ENCODE results near the gene FBXL16.
"Not testable (repeated sequence)": the region's sequence is repeated elsewhere in the genome, so short reads cannot be mapped to it uniquely, and the experiment has no call there.

Gene FBXL16

GRCh38 chr16:705431-706188, at the start of gene FBXL16:
Gene FBXL16, minus strand, starts transcription at chr16:705801. Its CDS starts 8,396 bp downstream, at chr16:697405.
- TF ChIP-seq CTCF (conservative IDR thresholded peaks at IDR 0.05) = no peak

GRCh38 chr16:754656-755055, 49.1 kb upstream of the FBXL16 start:
- H3K27ac ChIP-seq = no peak overlapping the region
- no peak for TF ChIP-seq CTCF (conservative IDR thresholded peaks at IDR 0.05)

More at GRCh38 chr16:705431-706188, at the start of gene FBXL16:
- peak within 1 kb of the TSS; percentile 87 for H3K27ac ChIP-seq

GRCh38 chr16:754121-754607, 48.6 kb upstream of the FBXL16 start:
- H3K27ac ChIP-seq = not testable (repeated sequence)

GRCh38 chr16:752007-752312, 46.4 kb upstream of the FBXL16 start:
- no peak for TF ChIP-seq CTCF (conservative IDR thresholded peaks at IDR 0.05)
- H3K27ac ChIP-seq = peak overlapping the region; percentile 48

GRCh38 chr16:751152-752006, 45.8 kb upstream of the FBXL16 start:
- TF ChIP-seq CTCF (conservative IDR thresholded peaks at IDR 0.05) = no peak
- peak overlapping the region; percentile 48 for H3K27ac ChIP-seq

GRCh38 chr16:750485-750884, 44.9 kb upstream of the FBXL16 start:
- no peak for TF ChIP-seq CTCF (conservative IDR thresholded peaks at IDR 0.05)
- H3K27ac ChIP-seq = no peak overlapping the region

- no peak for TF ChIP-seq CTCF (conservative IDR thresholded peaks at IDR 0.05)
Observed at GRCh38 chr16:749010-749409, 43.4 kb upstream of the FBXL16 start.

More at GRCh38 chr16:749010-749409, 43.4 kb upstream of the FBXL16 start:
- H3K27ac ChIP-seq = no peak overlapping the region
